A549 (cell line): ENCODE data around the gene CALCOCO1. TPM values are rescaled to one million over a fixed set of nuclear protein-coding genes. Genes with fewer than 3 reads are reported as not detected.
A peak's percentile ranks its signal among the peaks of the same experiment; 100 is the strongest.

Experiments
- ATAC-seq, 2 experiments: fragments of 200-7000 bp in 1 of 2; fragments of >200 bp in 1 of 2; cut with Nextera tagmentation in 1 of 2; cut with Tn5 transposase in 1 of 2; 3 replicates each; pipeline versions ENCODE4 v1.8.0 to v1.9.1; 2018 to 2020; ENCODE audit warnings: mild to moderate bottlenecking in 1 of 2, moderate library complexity in 1 of 2
- CTCF ChIA-PET: fragments of 300-600 bp; sonication (Branson Sonifier 250); formaldehyde crosslinking; extraction: SDS; loops from one replicate; lab custom pipeline; 2021; ENCODE audit warnings: antibody characterized with exemption, inconsistent platforms; lab: Yijun Ruan, JAX
- POLR2A ChIA-PET: fragments of 350-600 bp; formaldehyde crosslinking; extraction: SDS; loops from one replicate; lab custom pipeline; 2021; ENCODE audit warnings: antibody characterized with exemption, inconsistent platforms; lab: Yijun Ruan, JAX
- DNase-seq, 2 experiments: peaks; one replicate each; pipeline versions ENCODE4 v3.0.0 to v3.0.0-alpha.2; 2011 to 2016; ENCODE audit warnings: low read depth in 1 of 2, low spot score in 1 of 2
- FAIRE-seq: peaks from 2 replicates; lab custom pipeline; 2011; peaks lifted over from hg19 to GRCh38; lab: Jason Lieb, UNC
- H3K27ac ChIP-seq, 2 experiments: fragments of >200 bp; sonication (Bioruptor Twin); formaldehyde crosslinking; 3 replicates each; pipeline ENCODE4 v1.5.1; 2016 to 2017
- H3K4me1 ChIP-seq: fragments of >200 bp; sonication (Bioruptor Twin); formaldehyde crosslinking; 3 replicates; pipeline ENCODE4 v1.6.1; 2016
- H3K4me2 ChIP-seq: fragments of >200 bp; sonication (Bioruptor Twin); formaldehyde crosslinking; 3 replicates; pipeline ENCODE4 v1.6.1; 2016
- H3K4me3 ChIP-seq: fragments of >200 bp; sonication (Bioruptor Twin); formaldehyde crosslinking; 3 replicates; pipeline ENCODE4 v1.5.1; 2016
- H3K9me3 ChIP-seq: fragments of >200 bp; sonication (Bioruptor Twin); formaldehyde crosslinking; 3 replicates; pipeline ENCODE4 v1.6.1; 2016
- BCL3 ChIP-seq: fragments of >200 bp; sonication (Bioruptor Twin); formaldehyde crosslinking; IDR thresholded peaks from 3 replicates; pipeline ENCODE4 v1.6.1; 2016
- CBX8 ChIP-seq: fragments of 200-600 bp; sonication (generic); IDR thresholded peaks from 2 replicates; pipeline ENCODE4 v1.6.1; 2016
- CTCF ChIP-seq: fragments of >200 bp; sonication (Bioruptor Twin); formaldehyde crosslinking; IDR thresholded peaks from 3 replicates; pipeline ENCODE4 v1.5.1; 2016
- EHF ChIP-seq: fragments of 250-450 bp; sonication (Bioruptor Pico); IDR thresholded peaks from 2 replicates; pipeline ENCODE4 v1.5.0; 2020; ENCODE audit warnings: mild to moderate bottlenecking
- EHMT2 ChIP-seq: fragments of 200-600 bp; sonication (generic); IDR thresholded peaks from 2 replicates; pipeline ENCODE4 v1.6.1; 2016; ENCODE audit warnings: antibody characterized with exemption, low read depth, mild to moderate bottlenecking, moderate library complexity
- FOSB ChIP-seq: fragments of 250-450 bp; sonication (Bioruptor Pico); IDR thresholded peaks from 2 replicates; pipeline ENCODE4 v1.5.0; 2020; ENCODE audit warnings: mild to moderate bottlenecking, moderate library complexity
- FOSL2 ChIP-seq, 2 experiments: fragments of 450-650 bp in 1 of 2; fragments of >200 bp in 1 of 2; sonication (Bioruptor Twin) in 1 of 2; formaldehyde crosslinking; IDR thresholded peaks; 2 replicates each; pipeline versions ENCODE4 v1.5.0 to v1.6.1; 2016 to 2020; ENCODE audit warnings: mild to moderate bottlenecking in 1 of 2, moderate library complexity in 1 of 2
- HDAC2 ChIP-seq: fragments of 200-600 bp; sonication (generic); IDR thresholded peaks from 2 replicates; pipeline ENCODE4 v1.6.1; 2016
- HOXB13 ChIP-seq: fragments of 250-450 bp; sonication (Bioruptor Pico); IDR thresholded peaks from 2 replicates; pipeline ENCODE4 v1.5.0; 2020; ENCODE audit warnings: low read depth, mild to moderate bottlenecking, moderate library complexity
- KDM5A ChIP-seq: fragments of 200-600 bp; sonication (generic); IDR thresholded peaks from 2 replicates; pipeline ENCODE4 v1.6.1; 2016; ENCODE audit warnings: antibody characterized with exemption, mild to moderate bottlenecking
- PBX3 ChIP-seq: IDR thresholded peaks from 2 replicates; pipeline ENCODE4 v1.6.1; 2012
- PHF8 ChIP-seq: fragments of 200-600 bp; sonication (generic); IDR thresholded peaks from 2 replicates; pipeline ENCODE4 v1.6.1; 2016; ENCODE audit warnings: low read depth, mild to moderate bottlenecking, antibody characterized with exemption, moderate library complexity, borderline replicate concordance
- POLR2A ChIP-seq: IDR thresholded peaks from 2 replicates; pipeline ENCODE4 v1.6.1; 2012; ENCODE audit warnings: mild to moderate bottlenecking, low read length
- RAD21 ChIP-seq, 2 experiments: fragments of >200 bp in 1 of 2; sonication (Bioruptor Twin) in 1 of 2; formaldehyde crosslinking in 1 of 2; IDR thresholded peaks in 1 of 2; conservative IDR thresholded peaks in 1 of 2; 2 replicates in 1 of 2; 3 replicates in 1 of 2; pipeline ENCODE4 v1.6.1; 2012 to 2018; ENCODE audit warnings: inconsistent platforms in 1 of 2
- RCOR1 ChIP-seq: fragments of 150-350 bp; IDR thresholded peaks from 2 replicates; pipeline ENCODE4 v1.6.1; 2014; ENCODE audit warnings: antibody characterized with exemption, low read length, low read depth
- REST ChIP-seq: fragments of 200-600 bp; sonication (generic); IDR thresholded peaks from 2 replicates; pipeline ENCODE4 v1.6.1; 2016; ENCODE audit warnings: antibody characterized with exemption, mild to moderate bottlenecking, moderate library complexity
- SMC3 ChIP-seq: fragments of >200 bp; sonication (Bioruptor Twin); formaldehyde crosslinking; IDR thresholded peaks from 3 replicates; pipeline ENCODE4 v1.6.1; 2018; ENCODE audit warnings: inconsistent platforms
- ZNF302 ChIP-seq: fragments of 250-450 bp; sonication (Bioruptor Pico); IDR thresholded peaks from 2 replicates; pipeline ENCODE4 v1.9.0; 2021; ENCODE audit warnings: inconsistent platforms, mild to moderate bottlenecking, moderate library complexity
- ZSCAN20 ChIP-seq: fragments of 250-450 bp; sonication (Bioruptor Pico); IDR thresholded peaks from 2 replicates; pipeline ENCODE4 v1.8.0; 2022; ENCODE audit warnings: mild to moderate bottlenecking, moderate library complexity
- WGBS: methylation state at CpG from one replicate; pipeline ENCODE4 v1.1.6; 2017; ENCODE audit errors: missing lambda C conversion rate; 5-methylcytosine and 5-hydroxymethylcytosine counted together
- polyA plus RNA-seq, 4 experiments: library from polyadenylated mRNA; depleted of rRNA in 3 of 4; stranded (reverse); fragments of >200 nt; fragmentation: RNase III in 1 of 4; extraction: RNeasy Plus Mini Kit Qiagen cat#74134 plus additional on column Dnase treatment in 1 of 4; gene quantifications; 2 replicates in 3 of 4; 3 replicates in 1 of 4; pipeline ENCODE4 v1.2.3, GENCODE V29; 2011 to 2017

CALCOCO1 gene
- polyA plus RNA-seq, 2 of the 4 experiments (the other 2 are of a cell fraction), result 28.8 to 41.5 TPM

GRCh38 chr12:53758081-53758729 lies 31.0 kb upstream of the CALCOCO1 start:
- H3K27ac ChIP-seq, result no peak overlapping the region
- DNase-seq (no peak), ATAC-seq (peak in 1 of 2 experiments; percentile 22; a peak in 2 of 6 replicates), FAIRE-seq (no peak)
- H3K4me2 ChIP-seq, result no peak overlapping the region
- TF ChIP-seq HOXB13 (CRISPR knock-in tag), result no peak
- no peak for TF ChIP-seq ZNF302 (CRISPR knock-in tag)
- TF ChIP-seq PBX3, result no peak
- TF ChIP-seq KDM5A, result no peak
- TF ChIP-seq PHF8, result no peak
- no peak for TF ChIP-seq FOSB
- TF ChIP-seq FOSL2 (IDR thresholded peaks at IDR 0.05), result no peak
- no peak for TF ChIP-seq FOSL2 (CRISPR knock-in tag; IDR thresholded peaks at IDR 0.05)
- TF ChIP-seq EHF, result no peak
- no peak for TF ChIP-seq POLR2A
- no peak for TF ChIP-seq RAD21 (conservative IDR thresholded peaks at IDR 0.05 in 1 of 2, IDR thresholded peaks at IDR 0.05 in 1 of 2)
- no peak for TF ChIP-seq EHMT2
- TF ChIP-seq ZSCAN20 (CRISPR knock-in tag), result no peak
- TF ChIP-seq BCL3, result no peak
- TF ChIP-seq RCOR1, result no peak
- TF ChIP-seq HDAC2, result no peak
- H3K4me1 ChIP-seq, result peaks cover 11% of the 10 kb centered on the region; the same call in 1 of the 3 replicates
- POLR2A ChIA-PET, result no interaction called here
- no peak overlapping the region for H3K4me3 ChIP-seq
- CTCF ChIA-PET, result interaction anchor here (1.0 to 12.9 kb wide), 17 partner anchors 7 to 450 kb away, joined by 3 to 199 read pairs (median 6); partner anchors contain the start of gene HOXC10
- H3K9me3 ChIP-seq, result 0 out of 3 replicates have a peak, but pooled peaks cover 4% of the 10 kb centered on the region
- 46% methylated on average over 7 of the region's 7 CpGs for WGBS

- peak; percentile 78 to 86 for DNase-seq
- peak; percentile 59 to 84; a peak in 5 of 6 replicates for ATAC-seq
- no peak for FAIRE-seq
- ChIA-PET POLR2A (interaction anchor here (0.7 kb wide), 2 partner anchors 199 to 472 kb away, joined by 5 to 10 read pairs; no protein-coding TSS in a partner anchor), CTCF (interaction anchor here (0.6 to 12.9 kb wide), 43 partner anchors 8 to 451 kb away, joined by 3 to 199 read pairs (median 4); partner anchors contain the start of genes ATP5MC2 and HOXC10)
- peak overlapping the region; percentile 53 to 73; a peak in 5 of 6 replicates for H3K27ac ChIP-seq
- peak overlapping the region; percentile 30; the same call in 2 of the 3 replicates for H3K4me3 ChIP-seq
- WGBS, result 8% methylated on average over 17 of the region's 17 CpGs
- peak overlapping the region; percentile 75 for H3K4me2 ChIP-seq
- H3K9me3 ChIP-seq, result 0 out of 3 replicates have a peak, but pooled peaks cover 4% of the 10 kb centered on the region
- H3K4me1 ChIP-seq, result peaks cover 11% of the 10 kb centered on the region; the same call in 1 of the 3 replicates
- no peak for TF ChIP-seq ZSCAN20 (CRISPR knock-in tag)
- no peak for TF ChIP-seq REST
- TF ChIP-seq RAD21 (conservative IDR thresholded peaks at IDR 0.05 in 1 of 2, IDR thresholded peaks at IDR 0.05 in 1 of 2), result peak; percentile 24 to 60; a peak in 3 of 5 replicates
- TF ChIP-seq CBX8, result no peak
- TF ChIP-seq SMC3, result 0 out of 3 replicates have a peak, but pooled peaks have one; percentile 16
- TF ChIP-seq CTCF, result peak; percentile 65
These were observed 30.0 kb upstream of the CALCOCO1 start for GRCh38 chr12:53757101-53757770.
